Measurements from ENCODE around the gene ATP2B1.

Gene ATP2B1

DNA sequence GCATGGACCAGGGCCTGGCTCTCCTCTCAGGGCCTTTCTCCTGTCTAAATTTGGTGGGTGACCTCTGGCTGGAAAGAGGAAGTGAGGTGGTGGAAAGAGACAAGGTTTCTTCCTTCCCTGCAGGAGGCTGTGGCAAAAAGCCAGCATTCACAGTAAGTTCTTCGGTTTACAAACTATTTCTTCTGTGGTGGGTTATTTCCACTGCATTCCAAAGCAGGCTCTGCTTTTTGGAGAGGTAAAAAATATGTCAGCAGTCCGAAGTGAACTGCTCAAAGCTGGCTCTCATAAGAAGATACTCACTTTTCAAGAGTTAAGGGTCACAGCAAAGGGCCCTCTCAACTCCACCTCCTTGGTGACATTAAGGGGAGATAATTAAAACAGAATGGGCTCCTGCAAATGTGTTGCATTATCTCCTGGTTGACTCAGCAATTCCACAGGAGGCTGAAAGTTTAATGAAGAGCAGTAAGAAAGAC, 133.9 kb downstream of the ATP2B1 start:
- DNase-seq: no peak

- DNase-seq: no peak
Measured at GRCh38 chr12:89573051-89573810, 135.4 kb downstream of the ATP2B1 start.

DNA sequence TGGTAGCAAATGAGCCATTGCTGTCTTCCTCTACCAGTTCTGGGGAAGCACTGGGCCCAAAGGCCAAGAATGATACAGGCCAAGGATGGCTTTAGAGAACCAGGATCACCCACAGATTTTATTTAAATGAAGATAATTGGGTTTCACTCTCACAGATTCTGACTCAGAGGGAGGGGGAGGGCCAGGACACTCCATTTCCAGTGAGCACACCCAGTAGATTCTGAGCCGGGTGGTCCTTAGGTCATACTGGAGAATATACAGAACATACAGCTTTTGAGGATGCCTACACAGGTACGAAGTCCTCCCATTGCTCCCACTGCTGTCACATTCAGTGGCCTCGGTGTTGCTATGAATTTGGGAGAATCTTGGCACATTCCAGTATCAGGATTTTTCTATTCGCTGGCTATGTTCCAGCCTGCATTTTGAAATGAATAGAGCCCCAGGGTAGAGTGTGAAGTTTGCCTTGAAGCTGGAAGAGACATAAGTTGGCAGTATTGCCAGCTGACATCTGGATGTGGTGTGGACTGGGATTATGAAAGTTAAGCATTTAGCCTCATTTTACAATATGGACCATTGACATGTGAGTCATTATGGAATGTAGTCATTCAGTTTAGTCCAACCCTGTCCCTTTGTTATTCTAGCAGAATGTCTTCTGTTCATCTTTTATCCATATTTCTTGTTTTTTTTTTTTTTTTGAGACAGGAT, 137.0 kb downstream of the ATP2B1 start:
- DNase-seq: no peak

GRCh38 chr12:89568484-89568883, 140.2 kb downstream of the ATP2B1 start:
- no peak for DNase-seq

DNA sequence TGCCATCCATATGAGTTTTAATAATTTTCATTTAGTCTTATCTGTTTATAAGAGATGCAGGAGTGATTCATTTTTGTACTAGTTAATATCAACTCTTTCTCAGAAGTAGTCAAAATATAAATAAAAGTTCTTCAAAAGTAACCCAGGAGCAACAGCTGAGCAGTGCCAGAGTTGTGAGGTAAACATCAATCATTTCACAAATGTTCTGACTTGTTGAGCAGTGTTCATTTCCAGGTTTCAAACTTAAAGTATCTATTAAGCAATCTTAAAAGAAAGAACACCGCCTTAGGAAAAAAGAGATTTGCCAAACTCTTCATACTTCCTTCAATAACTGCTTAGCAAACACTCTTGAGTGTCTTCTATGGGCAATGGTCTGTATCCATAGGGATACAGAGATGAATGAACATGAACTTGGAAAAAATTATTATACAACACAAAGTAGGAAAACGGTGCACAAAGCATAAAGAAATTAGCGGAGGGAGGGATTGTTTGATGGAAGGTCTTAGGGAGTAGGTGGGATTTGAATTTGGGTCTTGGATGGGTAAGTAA, 140.9 kb downstream of the ATP2B1 start:
- DNase-seq: no peak

DNA sequence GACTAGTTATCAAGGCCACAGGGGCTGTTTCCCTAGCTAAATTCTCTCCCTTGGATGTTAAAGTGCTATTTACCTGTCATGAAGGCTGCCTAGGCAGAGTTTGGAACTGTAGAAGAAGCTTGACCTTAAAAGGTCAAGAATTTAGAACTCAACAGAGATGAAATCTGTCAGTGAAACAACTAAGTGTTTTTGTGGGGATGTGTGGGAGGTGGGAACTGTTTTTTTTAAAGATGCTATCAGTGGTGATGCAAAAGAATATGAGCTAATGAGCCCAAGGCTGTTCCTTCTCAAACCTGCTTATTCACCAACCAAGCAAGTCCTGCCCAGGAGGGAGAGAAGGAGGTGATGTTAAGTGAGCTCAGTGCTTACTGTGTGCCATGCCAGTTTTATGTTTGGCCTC, 142.0 kb downstream of the ATP2B1 start:
- no peak for DNase-seq

- DNase-seq: no peak
Measured at GRCh38 chr12:89565002-89565401, 143.6 kb downstream of the ATP2B1 start.

DNA sequence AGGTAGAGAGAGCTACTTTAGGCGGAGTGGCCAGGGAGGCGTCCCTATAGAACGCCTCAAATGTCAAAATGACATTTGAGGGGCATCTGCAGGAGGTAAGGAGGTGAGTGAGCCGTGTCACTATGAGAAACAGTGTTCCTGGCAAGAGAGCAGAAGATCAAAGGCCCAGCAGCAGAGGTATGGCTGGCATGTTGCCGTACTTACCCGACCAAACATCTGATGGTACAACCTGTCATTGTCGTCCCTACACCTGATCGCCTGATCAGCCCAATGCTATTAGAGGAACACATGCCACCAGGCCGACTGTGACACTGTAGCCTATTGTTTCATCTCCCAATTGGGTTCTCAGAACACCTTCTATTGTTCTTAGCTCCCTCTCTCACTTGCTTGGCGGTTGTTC, 148.9 kb downstream of the ATP2B1 start:
- no peak for DNase-seq

GRCh38 chr12:89556976-89557375, 151.7 kb downstream of the ATP2B1 start:
- DNase-seq: peak; percentile 71

- DNase-seq: no peak
Measured at GRCh38 chr12:89552376-89552775, 156.3 kb downstream of the ATP2B1 start.

DNA sequence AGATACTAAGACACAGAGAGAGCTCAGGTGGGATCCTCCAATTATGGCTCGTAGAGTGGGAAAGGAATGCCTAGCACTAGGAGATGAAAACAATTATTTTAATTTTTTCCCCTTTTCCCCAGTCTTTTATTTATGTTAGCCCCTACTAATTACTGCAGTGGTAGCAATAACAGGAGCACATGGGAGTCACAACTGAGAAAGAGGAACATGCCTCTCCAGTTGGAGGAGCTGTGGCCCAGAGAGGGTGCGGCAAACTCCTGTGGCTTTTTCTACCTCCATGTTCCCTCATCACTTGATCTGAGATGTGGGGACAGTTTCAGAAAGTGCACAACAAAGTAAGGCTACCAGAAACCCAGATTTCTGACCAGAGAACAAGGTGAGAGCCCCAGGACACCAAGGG, 156.9 kb downstream of the ATP2B1 start:
- DNase-seq: no peak

DNA sequence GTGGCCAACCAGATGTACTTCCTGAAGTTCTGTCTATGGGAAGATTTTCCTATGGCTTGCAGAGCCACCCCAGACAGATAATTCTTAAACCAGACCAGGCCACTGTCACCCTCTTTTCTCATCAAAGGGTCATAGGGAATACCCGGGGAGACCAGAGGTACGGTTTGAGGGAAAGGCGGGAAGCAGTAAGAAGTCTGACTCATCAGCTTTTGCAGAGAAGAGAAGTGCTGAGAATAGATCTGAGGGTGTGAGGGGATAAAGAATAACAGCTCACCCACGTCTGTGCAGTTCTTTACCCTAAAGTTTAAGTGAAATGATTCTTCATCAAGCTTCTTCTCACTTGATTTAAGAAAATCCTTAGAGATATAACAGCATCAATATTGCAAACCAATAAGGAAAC, 161.5 kb downstream of the ATP2B1 start:
- no peak for DNase-seq

- no peak for DNase-seq
Measured at GRCh38 chr12:89546151-89546550, 162.5 kb downstream of the ATP2B1 start.

GRCh38 chr12:89544681-89545184, 163.9 kb downstream of the ATP2B1 start:
- DNase-seq: no peak

GRCh38 chr12:89544022-89544421, 164.6 kb downstream of the ATP2B1 start:
- DNase-seq: no peak

GRCh38 chr12:89542912-89543592, 165.6 kb downstream of the ATP2B1 start:
- DNase-seq: peak; percentile 71

- no peak for DNase-seq
Measured at GRCh38 chr12:89542236-89542635, 166.4 kb downstream of the ATP2B1 start.

GRCh38 chr12:89540586-89540985, 168.1 kb downstream of the ATP2B1 start:
- DNase-seq: no peak

- DNase-seq: no peak
Measured at GRCh38 chr12:89539426-89540223, 169.0 kb downstream of the ATP2B1 start.

- no peak for DNase-seq
Measured at GRCh38 chr12:89538897-89539296, 169.7 kb downstream of the ATP2B1 start.
